ENCODE data around the gene SLC19A3. TPM values are rescaled to one million over a fixed set of nuclear protein-coding genes. Genes with fewer than 3 reads are reported as not detected.
"Not testable (repeated sequence)": the region's sequence is repeated elsewhere in the genome, so short reads cannot be mapped to it uniquely, and the experiment has no call there.

The SLC19A3 gene
- total RNA-seq, 1 donor from 2014 or later, result 0.25 TPM

DNA sequence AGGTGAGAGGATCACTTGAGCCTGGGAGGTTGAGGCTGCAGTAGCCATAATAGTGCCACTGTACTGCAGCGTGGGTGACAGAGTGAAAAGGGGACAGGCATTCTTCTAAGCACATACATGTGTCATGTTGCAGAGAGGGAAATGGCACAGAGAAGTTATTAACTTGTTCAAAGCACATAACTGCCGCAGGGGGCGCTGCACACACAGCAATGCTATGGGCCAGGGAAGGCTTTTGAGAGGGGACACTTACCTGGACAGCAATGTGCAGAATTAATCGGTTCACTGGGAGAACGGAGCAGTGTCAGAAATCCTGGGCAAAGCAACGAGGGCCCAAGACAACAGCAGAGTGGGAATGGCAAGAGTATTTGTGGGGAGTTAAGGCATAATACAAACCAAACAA is 30.3 kb upstream of the SLC19A3 start:
- H3K27me3 ChIP-seq (ENCODE audit: control insufficient read depth, insufficient read depth, low read length), result no peaks in the 10 kb centered on the region
- TF ChIP-seq, protein P1, sequence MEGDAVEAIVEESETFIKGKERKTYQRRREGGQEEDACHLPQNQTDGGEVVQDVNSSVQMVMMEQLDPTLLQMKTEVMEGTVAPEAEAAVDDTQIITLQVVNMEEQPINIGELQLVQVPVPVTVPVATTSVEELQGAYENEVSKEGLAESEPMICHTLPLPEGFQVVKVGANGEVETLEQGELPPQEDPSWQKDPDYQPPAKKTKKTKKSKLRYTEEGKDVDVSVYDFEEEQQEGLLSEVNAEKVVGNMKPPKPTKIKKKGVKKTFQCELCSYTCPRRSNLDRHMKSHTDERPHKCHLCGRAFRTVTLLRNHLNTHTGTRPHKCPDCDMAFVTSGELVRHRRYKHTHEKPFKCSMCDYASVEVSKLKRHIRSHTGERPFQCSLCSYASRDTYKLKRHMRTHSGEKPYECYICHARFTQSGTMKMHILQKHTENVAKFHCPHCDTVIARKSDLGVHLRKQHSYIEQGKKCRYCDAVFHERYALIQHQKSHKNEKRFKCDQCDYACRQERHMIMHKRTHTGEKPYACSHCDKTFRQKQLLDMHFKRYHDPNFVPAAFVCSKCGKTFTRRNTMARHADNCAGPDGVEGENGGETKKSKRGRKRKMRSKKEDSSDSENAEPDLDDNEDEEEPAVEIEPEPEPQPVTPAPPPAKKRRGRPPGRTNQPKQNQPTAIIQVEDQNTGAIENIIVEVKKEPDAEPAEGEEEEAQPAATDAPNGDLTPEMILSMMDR (IDR thresholded peaks at IDR 0.05; ENCODE audit: insufficient read depth, low read length, poor library complexity, severe bottlenecking), result peak; percentile 51
- no peak for DNase-seq (ENCODE audit: low read depth)
- no peak overlapping the region for H3K4me3 ChIP-seq (ENCODE audit: low read depth, low read length)
- H3K36me3 ChIP-seq (ENCODE audit: control insufficient read depth, insufficient read depth, low read length), result no peaks in the 10 kb centered on the region

DNA sequence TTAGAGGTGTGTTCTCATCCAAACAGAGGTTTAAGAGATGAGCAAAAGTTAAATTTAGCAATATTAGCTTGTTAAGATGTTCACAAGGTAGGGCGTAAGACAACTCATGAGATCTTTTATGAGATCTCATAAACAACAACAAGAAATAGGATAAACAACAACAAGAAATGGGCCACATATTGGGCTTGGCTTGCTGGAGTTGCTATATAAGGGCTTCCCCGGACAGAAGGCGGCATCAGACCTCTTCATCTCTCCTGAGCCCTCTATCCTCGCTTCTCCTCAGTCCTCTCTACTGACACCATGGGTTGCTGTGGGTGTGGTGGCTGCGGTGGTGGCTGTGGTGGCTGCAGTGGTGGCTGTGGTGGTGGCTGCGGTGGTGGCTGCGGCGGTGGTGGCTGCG is 27.8 kb upstream of the SLC19A3 start, which contains the start of gene SCYGR8:
Gene SCYGR8, plus strand, starts transcription at position 301 of the 400 bp plus-strand sequence. Its CDS starts 0 bp downstream, at position 301.
- TF ChIP-seq, protein P1 (IDR thresholded peaks at IDR 0.05; ENCODE audit: insufficient read depth, low read length, poor library complexity, severe bottlenecking), result no peak
- Histone ChIP-seq H3K36me3 (ENCODE audit: control insufficient read depth, insufficient read depth, low read length) (no peaks in the 10 kb centered on the region), H3K4me3 (ENCODE audit: low read depth, low read length) (no peak within 1 kb of the TSS), H3K27me3 (ENCODE audit: control insufficient read depth, insufficient read depth, low read length) (no peaks in the 10 kb centered on the region)
- no peak for DNase-seq (ENCODE audit: low read depth)

GRCh38 chr2:227740705-227741104 is 22.9 kb upstream of the SLC19A3 start:
- DNase-seq (ENCODE audit: low read depth); H3K4me3 ChIP-seq (ENCODE audit: low read depth, low read length); H3K36me3 ChIP-seq (ENCODE audit: control insufficient read depth, insufficient read depth, low read length); H3K27me3 ChIP-seq (ENCODE audit: control insufficient read depth, insufficient read depth, low read length): not testable (repeated sequence)
- TF ChIP-seq, protein P1 (IDR thresholded peaks at IDR 0.05; ENCODE audit: insufficient read depth, low read length, poor library complexity, severe bottlenecking), result peak; percentile 31

- no peaks in the 10 kb centered on the region for H3K36me3 ChIP-seq (ENCODE audit: control insufficient read depth, insufficient read depth, low read length)
- no peak for DNase-seq (ENCODE audit: low read depth)
- no peak overlapping the region for H3K4me3 ChIP-seq (ENCODE audit: low read depth, low read length)
- TF ChIP-seq, protein P1 (IDR thresholded peaks at IDR 0.05; ENCODE audit: insufficient read depth, low read length, poor library complexity, severe bottlenecking), result no peak
- H3K27me3 ChIP-seq (ENCODE audit: control insufficient read depth, insufficient read depth, low read length), result no peaks in the 10 kb centered on the region
Observed at GRCh38 chr2:227739351-227739750, 21.5 kb upstream of the SLC19A3 start.

GRCh38 chr2:227728035-227728434 is 10.2 kb upstream of the SLC19A3 start, which contains the start of gene SCYGR7:
SCYGR7 (plus strand) TSS chr2:227728335; CDS start chr2:227728335, 0 bp downstream.
- H3K4me3 ChIP-seq (ENCODE audit: low read depth, low read length), result no peak within 1 kb of the TSS
- H3K27me3 ChIP-seq (ENCODE audit: control insufficient read depth, insufficient read depth, low read length), result no peaks in the 10 kb centered on the region
- DNase-seq (ENCODE audit: low read depth), result no peak
- TF ChIP-seq, protein P1 (IDR thresholded peaks at IDR 0.05; ENCODE audit: insufficient read depth, low read length, poor library complexity, severe bottlenecking), result no peak
- H3K36me3 ChIP-seq (ENCODE audit: control insufficient read depth, insufficient read depth, low read length), result no peaks in the 10 kb centered on the region

GRCh38 chr2:227724394-227725039 is 6.7 kb upstream of the SLC19A3 start, which contains the start of gene SCYGR6:
SCYGR6 (minus strand) TSS chr2:227724757; CDS start chr2:227724757, 0 bp downstream.
- TF ChIP-seq, protein P1 (IDR thresholded peaks at IDR 0.05; ENCODE audit: insufficient read depth, low read length, poor library complexity, severe bottlenecking), result no peak
- Histone ChIP-seq H3K4me3 (ENCODE audit: low read depth, low read length) (no peak within 1 kb of the TSS), H3K36me3 (ENCODE audit: control insufficient read depth, insufficient read depth, low read length) (no peaks in the 10 kb centered on the region), H3K27me3 (ENCODE audit: control insufficient read depth, insufficient read depth, low read length) (no peaks in the 10 kb centered on the region)
- DNase-seq (ENCODE audit: low read depth), result no peak

GRCh38 chr2:227722821-227723220 is 5.0 kb upstream of the SLC19A3 start:
- DNase-seq (ENCODE audit: low read depth); H3K27me3 ChIP-seq (ENCODE audit: control insufficient read depth, insufficient read depth, low read length); H3K4me3 ChIP-seq (ENCODE audit: low read depth, low read length); H3K36me3 ChIP-seq (ENCODE audit: control insufficient read depth, insufficient read depth, low read length): not testable (repeated sequence)
